SH-SY5Y (cell line): ENCODE results near the gene TGM5.

Experiments used
- GATA2 ChIP-seq: IDR thresholded peaks from 2 replicates; pipeline ENCODE4 v1.6.1; 2011; ENCODE audit warnings: mild to moderate bottlenecking, low read depth, low read length
- GATA3 ChIP-seq: IDR thresholded peaks from 2 replicates; pipeline ENCODE4 v1.6.1; 2011; ENCODE audit warnings: low read depth, mild to moderate bottlenecking, low read length, moderate library complexity

DNA sequence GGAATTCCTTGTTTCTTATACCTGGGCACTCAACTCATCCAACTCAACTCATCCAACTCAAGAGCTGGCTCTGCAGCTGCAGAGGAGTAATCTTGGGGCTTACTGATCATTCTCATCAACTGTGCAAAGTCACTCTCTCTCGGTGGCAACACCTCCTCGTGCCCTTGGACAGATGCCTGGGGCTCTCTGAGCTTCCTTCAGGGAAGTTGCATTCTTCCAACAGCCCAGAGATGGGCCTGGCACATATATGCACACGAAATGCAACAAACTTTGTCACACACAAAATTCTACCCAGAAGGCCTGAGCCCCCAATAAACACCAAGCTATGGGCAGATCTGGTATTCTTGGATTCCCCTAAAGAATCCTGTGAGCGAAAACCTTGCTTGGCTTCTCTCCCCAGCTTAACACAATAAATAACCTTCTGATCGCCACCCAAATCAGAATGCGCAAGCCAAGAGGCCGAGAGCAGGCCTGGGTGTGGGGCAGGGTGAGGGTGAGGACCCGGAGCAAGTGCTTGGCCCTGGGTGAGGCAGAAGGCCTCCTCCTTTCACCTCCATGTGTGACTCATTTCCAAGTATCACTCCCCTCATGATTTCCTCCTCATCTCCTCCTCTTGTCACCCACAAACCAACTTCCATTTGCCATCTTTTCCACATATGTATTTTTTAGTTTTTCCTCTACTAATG, 15.4 kb downstream of the TGM5 start:
- TF ChIP-seq GATA2 (no peak), GATA3 (no peak)
